ENCODE data around the gene FAM174C. TPM values are rescaled to one million over a fixed set of nuclear protein-coding genes. Genes with fewer than 3 reads are reported as not detected.

The FAM174C gene
- total and polyA plus RNA-seq, 10 of the 15 experiments (the other 5 are each of a cell fraction or from before 2014, with no cell fraction given): 0.89 to 94.6 (median 43.6) TPM

GRCh38 chr19:1243768-1244692, 31.3 kb upstream of the FAM174C start (continued):
- TF ChIP-seq RCOR1 (conservative IDR thresholded peaks at IDR 0.05; ENCODE audit: low read depth, low read length) (no peak), KLF5 (IDR thresholded peaks at IDR 0.05; ENCODE audit: partially characterized antibody) (peak; percentile 11), MLLT1 (IDR thresholded peaks at IDR 0.05) (0 out of 2 replicates have a peak, but pooled peaks have one; percentile 21), BHLHE40 (IDR thresholded peaks at IDR 0.05; ENCODE audit: borderline replicate concordance in 1 of 2, low read depth in 2 of 2, low read length in 1 of 2) (peak; percentile 38 to 43; a peak in 1 of 4 replicates), RELA (IDR thresholded peaks at IDR 0.05; ENCODE audit: borderline replicate concordance, partially characterized antibody) (peak; percentile 51), CTCF (IDR thresholded peaks at IDR 0.05 in 2 of 3, conservative IDR thresholded peaks at IDR 0.05 in 1 of 3; ENCODE audit: control insufficient read depth in 2 of 3, extremely low read depth in 1 of 3, insufficient read depth in 1 of 3, low read depth in 3 of 3, low read length in 3 of 3) (peak; percentile 90 to 96 (median 96)), ZNF217 (IDR thresholded peaks at IDR 0.05) (no peak), TCF12 (IDR thresholded peaks at IDR 0.05; ENCODE audit: low read depth, low read length) (peak; percentile 58; the same call in 1 of the 2 replicates), NFXL1 (IDR thresholded peaks at IDR 0.05; ENCODE audit: borderline replicate concordance) (no peak), CREB1 (IDR thresholded peaks at IDR 0.05; ENCODE audit: low read depth) (0 out of 2 replicates have a peak, but pooled peaks have one; percentile 7), SMC3 (IDR thresholded peaks at IDR 0.05; ENCODE audit: borderline replicate concordance, low read length) (peak; percentile 97), MXI1 (IDR thresholded peaks at IDR 0.05; ENCODE audit: low read depth, low read length) (peak; percentile 76), YY1 (IDR thresholded peaks at IDR 0.05; ENCODE audit: low read depth, low read length) (peak; percentile 75), CBFB (IDR thresholded peaks at IDR 0.05; ENCODE audit: low read depth) (no peak), USF1 (IDR thresholded peaks at IDR 0.05; ENCODE audit: borderline replicate concordance, extremely low read length, insufficient read depth, low read depth, low read length) (peak; percentile 1), MAX (IDR thresholded peaks at IDR 0.05; ENCODE audit: low read depth, low read length) (peak; percentile 30), MEF2B (IDR thresholded peaks at IDR 0.05; ENCODE audit: partially characterized antibody, poor library complexity, severe bottlenecking) (peak; percentile 79), IKZF1 (conservative IDR thresholded peaks at IDR 0.05) (peak; percentile 35; the same call in 1 of the 2 replicates), MTA3 (IDR thresholded peaks at IDR 0.05; ENCODE audit: borderline replicate concordance, low read length) (no peak; the same call in 1 of the 2 replicates), NBN (IDR thresholded peaks at IDR 0.05) (peak; percentile 52; the same call in 1 of the 2 replicates)

Data from GM12878 (cell line).